HepG2 (cell line): ENCODE measurements around the gene TUBA4A. TPM values are rescaled to one million over a fixed set of nuclear protein-coding genes. Genes with fewer than 3 reads are reported as not detected.

Experiments used
- ATF7-NPFF ChIP-seq: sonication (generic); formaldehyde crosslinking; IDR thresholded peaks from 2 replicates; pipeline ENCODE4 v1.8.1; 2023; ENCODE audit warnings: mild to moderate bottlenecking, low read depth, missing genetic modification reagents, moderate library complexity
- BHLHE40 ChIP-seq: IDR thresholded peaks from 2 replicates; pipeline ENCODE4 v1.6.1; 2011; ENCODE audit warnings: low read length, improper control_type of control experiment
- DPF2 ChIP-seq: sonication (generic); formaldehyde crosslinking; IDR thresholded peaks from 2 replicates; pipeline ENCODE4 v1.4.0; 2020; ENCODE audit warnings: mild to moderate bottlenecking, low read depth, missing genetic modification reagents, borderline replicate concordance
- ELF3 ChIP-seq: IDR thresholded peaks from 2 replicates; pipeline ENCODE4 v1.6.1; 2016; ENCODE audit warnings: missing genetic modification reagents, missing compliant biosample characterization
- ETS1 ChIP-seq: sonication (generic); formaldehyde crosslinking; IDR thresholded peaks from 2 replicates; pipeline ENCODE4 v1.4.0; 2020; ENCODE audit warnings: missing genetic modification reagents
- ETV5 ChIP-seq: IDR thresholded peaks from 2 replicates; pipeline ENCODE4 v1.6.1; 2018; ENCODE audit warnings: missing biosample characterization, missing genetic modification reagents, inconsistent platforms, borderline replicate concordance
- FOXK1 ChIP-seq: sonication (generic); formaldehyde crosslinking; IDR thresholded peaks from 2 replicates; pipeline ENCODE4 v1.4.0; 2020; ENCODE audit warnings: low read depth, missing genetic modification reagents, borderline replicate concordance
- GLMP ChIP-seq: sonication (generic); formaldehyde crosslinking; IDR thresholded peaks from 2 replicates; pipeline ENCODE4 v1.9.0; 2021; ENCODE audit warnings: missing genetic modification reagents, mild to moderate bottlenecking, borderline replicate concordance
- KDM2A ChIP-seq: sonication (generic); formaldehyde crosslinking; IDR thresholded peaks from 2 replicates; pipeline ENCODE4 v1.4.0; 2020; ENCODE audit warnings: low read depth, missing genetic modification reagents, borderline replicate concordance
- MYC ChIP-seq: sonication (generic); formaldehyde crosslinking; IDR thresholded peaks from 2 replicates; pipeline ENCODE4 v1.9.0; 2021; ENCODE audit warnings: missing genetic modification reagents, borderline replicate concordance
- NFKB2 ChIP-seq: sonication (generic); formaldehyde crosslinking; IDR thresholded peaks from 2 replicates; pipeline ENCODE4 v1.4.0; 2020; ENCODE audit warnings: missing genetic modification reagents, borderline replicate concordance
- PCBP2 ChIP-seq: fragments of 200-400 bp; formaldehyde crosslinking; optimal IDR thresholded peaks from 2 replicates; pipeline ENCODE3; 2018; ENCODE audit warnings: low read length, low read depth; ENCODE audit not compliant: poor library complexity, severe bottlenecking
- RFX1 ChIP-seq: fragments of 450-650 bp; IDR thresholded peaks from 2 replicates; pipeline ENCODE4 v1.6.1; 2017
- SMAD3 ChIP-seq: sonication (generic); formaldehyde crosslinking; IDR thresholded peaks from 2 replicates; pipeline ENCODE4 v1.4.0; 2020; ENCODE audit warnings: missing genetic modification reagents
- SNAPC5 ChIP-seq: sonication (generic); formaldehyde crosslinking; IDR thresholded peaks from 2 replicates; pipeline ENCODE4 v1.8.1; 2023; ENCODE audit warnings: mild to moderate bottlenecking, missing genetic modification reagents, borderline replicate concordance
- SP2 ChIP-seq: sonication (generic); formaldehyde crosslinking; IDR thresholded peaks from 2 replicates; pipeline ENCODE4 v1.5.1; 2020; ENCODE audit warnings: mild to moderate bottlenecking, missing genetic modification reagents
- TEAD3 ChIP-seq: optimal IDR thresholded peaks from 2 replicates; pipeline ENCODE3; 2016; ENCODE audit warnings: borderline replicate concordance
- TRIM22 ChIP-seq: fragments of 450-650 bp; IDR thresholded peaks from 2 replicates; pipeline ENCODE4 v1.6.1; 2017
- ZBTB38 ChIP-seq: sonication (generic); formaldehyde crosslinking; IDR thresholded peaks from 2 replicates; pipeline ENCODE4 v1.5.1; 2020; ENCODE audit warnings: mild to moderate bottlenecking, missing genetic modification reagents
- ZBTB8A ChIP-seq: sonication (generic); formaldehyde crosslinking; IDR thresholded peaks from 2 replicates; pipeline ENCODE4 v1.4.0; 2020; ENCODE audit warnings: mild to moderate bottlenecking, low read depth, missing genetic modification reagents, borderline replicate concordance
- ZFP36L2 ChIP-seq: sonication (generic); formaldehyde crosslinking; IDR thresholded peaks from 2 replicates; pipeline ENCODE4 v1.4.0; 2020; ENCODE audit warnings: missing genetic modification reagents
- ZNF430 ChIP-seq: sonication (generic); formaldehyde crosslinking; IDR thresholded peaks from 2 replicates; pipeline ENCODE4 v1.9.0; 2021; ENCODE audit warnings: mild to moderate bottlenecking, missing genetic modification reagents
- ZNF605 ChIP-seq: sonication (generic); formaldehyde crosslinking; IDR thresholded peaks from 2 replicates; pipeline ENCODE4 v1.8.0; 2022; ENCODE audit warnings: mild to moderate bottlenecking, missing genetic modification reagents
- ZNF737 ChIP-seq: sonication (generic); formaldehyde crosslinking; IDR thresholded peaks from 2 replicates; pipeline ENCODE4 v1.5.0; 2020; ENCODE audit warnings: missing genetic modification reagents, mild to moderate bottlenecking, borderline replicate concordance
- ZNF816 ChIP-seq: sonication (generic); formaldehyde crosslinking; IDR thresholded peaks from 2 replicates; pipeline ENCODE4 v1.8.0; 2022; ENCODE audit warnings: missing genetic modification reagents, mild to moderate bottlenecking, borderline replicate concordance
- ZSCAN12 ChIP-seq: sonication (generic); formaldehyde crosslinking; IDR thresholded peaks from 2 replicates; pipeline ENCODE4 v1.9.0; 2021; ENCODE audit warnings: mild to moderate bottlenecking, missing genetic modification reagents
- polyA plus RNA-seq, 8 experiments: library from polyadenylated mRNA; depleted of rRNA in 3 of 8; stranded (reverse) in 7 of 8; unstranded in 1 of 8; fragments of >200 nt; fragmentation: Illumina TruSeq in 4 of 8; extraction: Trizol in 4 of 8; gene quantifications; 2 replicates each; pipeline versions ENCODE4 v1.2.1 to v1.2.3, GENCODE V29; 2011 to 2016; ENCODE audit warnings: low read depth in 4 of 8, missing spikeins in 1 of 8, mixed read lengths in 1 of 8; ENCODE audit not compliant: insufficient read depth in 1 of 8
- total RNA-seq, 5 experiments: library from RNA; depleted of rRNA; stranded (reverse); fragments of >200 nt; fragmentation: Illumina TruSeq; extraction: Trizol; gene quantifications; 2 replicates each; pipeline ENCODE4 v1.2.3, GENCODE V29; 2016; ENCODE audit warnings: low read depth in 1 of 5
- TF ChIP-seq, protein P1 (sequence below): sonication (generic); formaldehyde crosslinking; IDR thresholded peaks from 2 replicates; pipeline ENCODE4 v1.4.0; 2020; ENCODE audit warnings: missing genetic modification reagents, borderline replicate concordance

Gene TUBA4A
- total and polyA plus RNA-seq, 2 of the 13 experiments (the other 11 are each of a cell fraction or from before 2014, with no cell fraction given): 1.3 to 12.7 TPM

- TF ChIP-seq SNAPC5 (no peak), ZFP36L2 (CRISPR knock-in tag) (no peak), SMAD3 (CRISPR knock-in tag) (no peak; the same call in 1 of the 2 replicates), MYC (CRISPR knock-in tag) (peak; percentile 87), ETV5 (CRISPR knock-in tag) (peak; percentile 78; the same call in 1 of the 2 replicates), ATF7-NPFF (0 out of 2 replicates have a peak, but pooled peaks have one; percentile 42), TRIM22 (no peak), NFKB2 (peak; percentile 52; the same call in 1 of the 2 replicates), ZBTB8A (CRISPR knock-in tag) (no peak), ZBTB38 (CRISPR knock-in tag) (no peak), PCBP2 (no peak), ELF3 (CRISPR knock-in tag) (peak; percentile 82), SP2 (no peak), ZSCAN12 (CRISPR knock-in tag) (no peak), ZNF816 (0 out of 2 replicates have a peak, but pooled peaks have one; percentile 2), FOXK1 (CRISPR knock-in tag) (no peak), BHLHE40 (peak; percentile 52), ETS1 (CRISPR knock-in tag) (0 out of 2 replicates have a peak, but pooled peaks have one; percentile 48), ZNF605 (CRISPR knock-in tag) (peak; percentile 30; the same call in 1 of the 2 replicates), DPF2 (no peak), TEAD3 (CRISPR knock-in tag) (peak; percentile 46), KDM2A (CRISPR knock-in tag) (no peak), RFX1 (no peak), ZNF430 (0 out of 2 replicates have a peak, but pooled peaks have one; percentile 19), GLMP (CRISPR knock-in tag) (no peak), ZNF737 (CRISPR knock-in tag) (no peak)
- TF ChIP-seq, protein P1, sequence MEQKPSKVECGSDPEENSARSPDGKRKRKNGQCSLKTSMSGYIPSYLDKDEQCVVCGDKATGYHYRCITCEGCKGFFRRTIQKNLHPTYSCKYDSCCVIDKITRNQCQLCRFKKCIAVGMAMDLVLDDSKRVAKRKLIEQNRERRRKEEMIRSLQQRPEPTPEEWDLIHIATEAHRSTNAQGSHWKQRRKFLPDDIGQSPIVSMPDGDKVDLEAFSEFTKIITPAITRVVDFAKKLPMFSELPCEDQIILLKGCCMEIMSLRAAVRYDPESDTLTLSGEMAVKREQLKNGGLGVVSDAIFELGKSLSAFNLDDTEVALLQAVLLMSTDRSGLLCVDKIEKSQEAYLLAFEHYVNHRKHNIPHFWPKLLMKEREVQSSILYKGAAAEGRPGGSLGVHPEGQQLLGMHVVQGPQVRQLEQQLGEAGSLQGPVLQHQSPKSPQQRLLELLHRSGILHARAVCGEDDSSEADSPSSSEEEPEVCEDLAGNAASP: peak; percentile 51; the same call in 1 of the 2 replicates
These were observed 23.6 kb downstream of the TUBA4A start (continued) for GRCh38 chr2:219230059-219230540.
